GM12864 (cell line): ENCODE results near the gene CLEC4F.

Source experiments
- DNase-seq: peaks from one replicate; pipeline ENCODE4 v3.0.0-alpha.2; 2011; ENCODE audit warnings: low read depth
- H3K4me3 ChIP-seq: 2 replicates; pipeline ENCODE4 v1.5.1; 2011; ENCODE audit warnings: mild to moderate bottlenecking, low read depth, low read length, control low read depth
- TF ChIP-seq, protein P1 (sequence below): IDR thresholded peaks from 2 replicates; pipeline ENCODE4 v1.5.1; 2011; ENCODE audit warnings: low read depth, mild to moderate bottlenecking, moderate library complexity, low read length, control low read depth, inconsistent platforms; ENCODE audit errors: missing control alignments

CLEC4F gene

DNA sequence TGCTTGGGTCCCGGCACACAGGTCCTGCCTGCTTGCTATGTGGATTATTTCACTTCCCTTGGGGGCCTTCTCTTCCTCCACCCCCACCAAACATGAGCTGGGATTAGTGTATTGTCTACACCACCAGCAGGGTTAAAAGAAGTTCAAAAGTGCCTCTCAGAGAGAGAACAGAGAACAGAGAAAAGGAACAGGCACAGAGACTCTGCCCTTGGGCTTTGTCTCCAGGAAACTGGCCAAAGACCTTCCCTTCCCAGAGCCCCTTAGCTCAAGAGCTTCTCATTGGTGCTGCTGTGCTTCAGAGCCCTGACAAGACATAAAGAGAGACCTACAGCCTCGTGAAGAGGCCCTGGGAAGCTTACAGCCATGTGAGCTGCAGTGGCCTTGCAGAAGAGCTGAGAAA, 22.9 kb downstream of the CLEC4F start:
- DNase-seq = no peak
- H3K4me3 ChIP-seq = no peak overlapping the region
- TF ChIP-seq, protein P1, sequence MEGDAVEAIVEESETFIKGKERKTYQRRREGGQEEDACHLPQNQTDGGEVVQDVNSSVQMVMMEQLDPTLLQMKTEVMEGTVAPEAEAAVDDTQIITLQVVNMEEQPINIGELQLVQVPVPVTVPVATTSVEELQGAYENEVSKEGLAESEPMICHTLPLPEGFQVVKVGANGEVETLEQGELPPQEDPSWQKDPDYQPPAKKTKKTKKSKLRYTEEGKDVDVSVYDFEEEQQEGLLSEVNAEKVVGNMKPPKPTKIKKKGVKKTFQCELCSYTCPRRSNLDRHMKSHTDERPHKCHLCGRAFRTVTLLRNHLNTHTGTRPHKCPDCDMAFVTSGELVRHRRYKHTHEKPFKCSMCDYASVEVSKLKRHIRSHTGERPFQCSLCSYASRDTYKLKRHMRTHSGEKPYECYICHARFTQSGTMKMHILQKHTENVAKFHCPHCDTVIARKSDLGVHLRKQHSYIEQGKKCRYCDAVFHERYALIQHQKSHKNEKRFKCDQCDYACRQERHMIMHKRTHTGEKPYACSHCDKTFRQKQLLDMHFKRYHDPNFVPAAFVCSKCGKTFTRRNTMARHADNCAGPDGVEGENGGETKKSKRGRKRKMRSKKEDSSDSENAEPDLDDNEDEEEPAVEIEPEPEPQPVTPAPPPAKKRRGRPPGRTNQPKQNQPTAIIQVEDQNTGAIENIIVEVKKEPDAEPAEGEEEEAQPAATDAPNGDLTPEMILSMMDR = no peak

- H3K4me3 ChIP-seq = no peak overlapping the region
- TF ChIP-seq, protein P1 = no peak
These were observed 24.1 kb downstream of the CLEC4F start for GRCh38 chr2:70796262-70796661.

GRCh38 chr2:70795164-70795995, 25.0 kb downstream of the CLEC4F start:
- no peak for DNase-seq
- H3K4me3 ChIP-seq = no peak overlapping the region
- TF ChIP-seq, protein P1 = no peak

More at GRCh38 chr2:70796262-70796661, 24.1 kb downstream of the CLEC4F start:
- DNase-seq = no peak

- H3K4me3 ChIP-seq = no peak overlapping the region
- TF ChIP-seq, protein P1 = no peak
- no peak for DNase-seq
These were observed 26.9 kb downstream of the CLEC4F start for GRCh38 chr2:70793450-70793849.

- no peak for DNase-seq
- no peak within 1 kb of the TSS for H3K4me3 ChIP-seq
- TF ChIP-seq, protein P1 = no peak
These were observed 30.1 kb downstream of the CLEC4F start, which contains the start of gene FIGLA for GRCh38 chr2:70790136-70790828. FIGLA (minus strand) TSS chr2:70790643; CDS start chr2:70790638, 5 bp downstream.

- DNase-seq = no peak
- H3K4me3 ChIP-seq = no peak overlapping the region
- TF ChIP-seq, protein P1 = peak; percentile 57
These were observed 30.9 kb downstream of the CLEC4F start for GRCh38 chr2:70789304-70790135.
